ENCODE data around the gene SCT.

SCT gene

GRCh38 chr11:581342-581741 lies 45.6 kb downstream of the SCT start:
- DNase-seq = no peak

- DNase-seq = no peak
Measured at GRCh38 chr11:579830-580601, 47.0 kb downstream of the SCT start.

- DNase-seq = no peak
Measured at GRCh38 chr11:578276-579035, 48.5 kb downstream of the SCT start.

GRCh38 chr11:577611-577894 lies 49.4 kb downstream of the SCT start:
- DNase-seq = no peak

- DNase-seq = no peak
Measured at GRCh38 chr11:576811-577610, 50.0 kb downstream of the SCT start.
